GM12878 (cell line): ENCODE data around the gene NSFL1C.

Source experiments
- JUND ChIP-seq: IDR thresholded peaks from 2 replicates; pipeline ENCODE4 v1.6.1; 2012; ENCODE audit warnings: low read depth, mild to moderate bottlenecking, low read length, improper control_type of control experiment, moderate library complexity
- REST ChIP-seq: IDR thresholded peaks from 2 replicates; pipeline ENCODE4 v1.6.1; 2012; ENCODE audit warnings: mild to moderate bottlenecking, low read depth, low read length

DNA sequence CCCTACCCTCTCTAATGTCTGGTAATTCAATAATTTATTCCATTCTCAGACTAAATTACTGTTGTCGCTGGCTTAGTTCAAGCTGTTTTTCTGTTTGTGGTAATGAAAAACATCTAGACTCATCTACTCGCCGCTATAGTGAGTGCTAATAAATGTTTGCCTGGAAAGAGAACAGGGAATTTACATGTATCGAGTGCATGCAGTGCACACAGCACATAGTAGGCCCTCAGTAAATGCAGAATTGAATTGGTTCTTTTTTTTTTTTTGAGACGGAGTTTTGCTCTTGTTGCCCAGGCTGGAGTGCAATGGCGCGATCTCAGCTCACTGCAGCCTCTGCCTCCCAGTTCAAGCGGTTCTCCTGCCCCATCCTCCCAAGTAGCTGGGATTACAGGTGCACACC, 7.7 kb upstream of the NSFL1C start:
- TF ChIP-seq JUND (no peak), REST (no peak)
